GM19351 (cell line): ENCODE measurements around the gene SLC35F3.
A peak's percentile ranks its signal among the peaks of the same experiment; 100 is the strongest.
"Not testable (repeated sequence)": the region's sequence is repeated elsewhere in the genome, so short reads cannot be mapped to it uniquely, and the experiment has no call there.

ENCODE experiments used
- ATAC-seq: cut with Tn5 transposase; IDR thresholded peaks from one replicate; pipeline ENCODE4 v1.9.1; 2021; ENCODE audit warnings: mild to moderate bottlenecking, moderate library complexity; ENCODE audit not compliant: unreplicated experiment

SLC35F3 gene

GRCh38 chr1:234176000-234176399 lies 271.5 kb downstream of the SLC35F3 start:
- ATAC-seq: no peak

- ATAC-seq: not testable (repeated sequence)
These were observed 272.4 kb downstream of the SLC35F3 start for GRCh38 chr1:234176847-234177246.

- no peak for ATAC-seq
These were observed 281.0 kb downstream of the SLC35F3 start for GRCh38 chr1:234185438-234185837.

DNA sequence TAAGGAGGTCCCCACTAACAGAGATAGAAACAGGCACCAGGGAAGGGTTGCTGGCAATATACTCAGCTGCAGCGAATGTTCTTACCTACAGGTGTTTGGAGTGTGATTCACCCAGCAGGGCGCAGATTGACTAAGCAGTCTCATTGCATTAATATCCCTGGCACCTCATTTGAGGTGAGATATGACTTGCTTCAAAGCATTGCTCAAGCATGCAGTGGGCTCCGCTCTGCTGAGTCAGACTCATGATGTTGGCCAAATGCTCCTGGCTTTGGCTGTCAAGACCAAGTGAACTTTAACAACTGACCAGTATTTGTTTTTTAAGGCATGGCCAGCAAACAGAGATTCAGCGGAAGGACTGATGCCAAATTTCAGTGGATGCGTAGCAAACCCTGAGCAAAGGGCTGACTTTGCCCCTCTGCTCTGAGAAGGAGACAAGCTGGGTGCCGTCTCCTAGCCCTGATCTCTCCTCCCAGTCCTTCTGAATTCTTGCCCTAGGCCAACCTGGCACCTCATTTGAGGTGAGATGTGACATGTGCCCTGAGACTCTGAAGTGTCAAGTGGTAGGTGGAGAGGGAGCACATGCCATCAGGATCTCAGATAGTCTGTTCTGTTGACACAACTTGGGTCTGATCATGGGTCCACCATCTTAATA lies 281.7 kb downstream of the SLC35F3 start:
- ATAC-seq: no peak

GRCh38 chr1:234188454-234188792 lies 283.9 kb downstream of the SLC35F3 start:
- no peak for ATAC-seq

GRCh38 chr1:234197839-234198238 lies 293.4 kb downstream of the SLC35F3 start:
- ATAC-seq: no peak

- no peak for ATAC-seq
These were observed 295.1 kb downstream of the SLC35F3 start for GRCh38 chr1:234199476-234200127.

GRCh38 chr1:234200566-234200965 lies 296.1 kb downstream of the SLC35F3 start:
- ATAC-seq: no peak

- no peak for ATAC-seq
These were observed 297.1 kb downstream of the SLC35F3 start for GRCh38 chr1:234201600-234201999.

GRCh38 chr1:234205966-234206365 lies 301.5 kb downstream of the SLC35F3 start:
- ATAC-seq: no peak

DNA sequence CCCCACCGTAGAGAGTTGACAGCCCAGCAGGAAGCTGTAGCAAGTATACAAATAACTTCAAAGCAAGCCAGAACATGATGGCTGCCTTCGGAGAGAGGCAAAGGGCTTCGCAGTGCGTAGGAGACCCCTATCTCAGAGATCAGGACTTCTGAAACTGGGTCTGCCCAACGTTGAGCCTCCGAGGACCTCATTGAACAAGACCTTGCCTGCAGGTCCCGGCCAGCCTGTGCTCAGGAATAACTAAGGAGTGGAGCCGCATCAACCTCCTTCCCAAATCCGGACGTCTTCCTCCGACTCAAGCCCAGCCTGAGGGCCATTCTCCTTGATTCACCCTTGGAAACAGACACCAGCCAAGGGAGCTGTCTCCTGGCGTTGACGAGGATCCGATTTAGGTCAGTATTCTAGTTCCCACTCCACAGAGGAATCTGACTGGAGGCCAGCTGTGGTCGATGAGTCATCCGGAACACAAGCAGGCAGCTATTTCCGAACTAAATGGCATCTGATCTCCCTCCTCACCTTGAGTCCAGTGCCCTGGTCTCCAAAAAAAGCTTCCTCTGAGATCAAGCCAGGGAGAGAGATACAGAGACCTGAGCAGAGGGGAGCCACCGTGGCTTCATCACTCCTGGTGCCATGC lies 302.3 kb downstream of the SLC35F3 start:
- no peak for ATAC-seq

DNA sequence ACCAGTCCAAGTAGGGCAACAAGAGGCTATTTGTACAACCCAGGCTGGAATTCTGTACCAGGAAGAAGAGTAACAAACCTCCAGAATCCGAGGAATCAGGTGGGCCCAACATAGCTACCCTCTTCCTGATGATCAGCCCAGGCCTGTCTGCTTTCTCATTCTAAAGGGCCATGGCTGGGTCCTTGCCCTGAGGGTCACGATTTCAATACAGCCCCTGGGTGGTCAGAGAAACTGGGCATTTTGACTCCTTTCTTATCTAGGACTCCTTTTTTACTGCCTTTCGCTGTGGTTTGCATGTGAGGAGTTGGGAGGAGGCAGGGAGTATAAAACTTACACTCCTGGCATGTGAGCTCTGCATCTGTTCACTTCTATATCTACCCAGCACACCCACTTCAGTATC lies 303.9 kb downstream of the SLC35F3 start:
- ATAC-seq: no peak

GRCh38 chr1:234208791-234209190 lies 304.3 kb downstream of the SLC35F3 start:
- ATAC-seq: no peak

GRCh38 chr1:234210429-234210828 lies 306.0 kb downstream of the SLC35F3 start:
- not testable (repeated sequence) for ATAC-seq

GRCh38 chr1:234211855-234212254 lies 307.4 kb downstream of the SLC35F3 start:
- ATAC-seq: not testable (repeated sequence)

- ATAC-seq: peak; percentile 38
These were observed 308.5 kb downstream of the SLC35F3 start for GRCh38 chr1:234212764-234213657.

GRCh38 chr1:234213658-234214128 lies 309.2 kb downstream of the SLC35F3 start:
- ATAC-seq: peak; percentile 23

DNA sequence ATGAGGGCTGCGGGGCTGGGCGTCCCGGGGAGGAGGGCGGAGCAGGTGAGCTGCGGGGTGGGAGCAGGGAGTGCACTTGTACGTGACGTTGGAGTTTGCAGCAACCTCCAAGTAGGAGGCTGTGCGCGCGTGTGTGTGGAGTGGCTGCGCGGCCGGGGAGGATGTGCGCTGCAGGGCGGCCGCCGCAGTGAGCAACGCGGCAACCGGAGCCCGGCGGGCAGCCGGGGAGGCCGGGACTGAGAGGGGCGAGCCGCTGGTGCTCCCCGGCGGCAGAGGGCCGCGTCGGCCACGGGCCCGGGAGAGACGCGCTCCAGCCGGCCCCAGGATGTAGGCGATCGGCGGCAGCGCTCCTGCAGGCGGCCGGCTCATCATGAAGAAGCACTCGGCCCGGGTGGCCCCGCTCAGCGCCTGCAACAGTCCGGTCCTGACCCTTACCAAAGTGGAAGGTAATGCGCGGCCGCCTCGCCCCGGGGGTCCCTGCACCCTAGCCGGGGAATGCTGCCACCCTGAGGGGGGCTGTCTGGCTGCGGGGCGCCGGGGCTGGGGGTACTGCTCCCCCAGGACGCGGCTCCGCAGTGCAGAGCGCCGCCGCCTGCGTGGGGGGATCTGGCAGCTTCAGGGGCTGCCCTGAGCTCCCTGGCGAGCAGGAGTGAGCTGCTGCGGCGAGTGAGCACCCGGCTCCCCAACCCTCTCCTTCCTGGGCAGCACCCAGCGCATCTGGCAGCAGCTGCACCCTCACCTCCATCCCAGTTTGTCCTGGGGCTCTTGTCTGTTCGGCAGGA lies 309.8 kb downstream of the SLC35F3 start:
- ATAC-seq: peak; percentile 52

GRCh38 chr1:234214911-234215892 lies 310.7 kb downstream of the SLC35F3 start:
- no peak for ATAC-seq
